A549 (cell line): ENCODE data around the gene TBC1D14. TPM values are rescaled to one million over a fixed set of nuclear protein-coding genes. Genes with fewer than 3 reads are reported as not detected.

Experiments
- ATAC-seq, 2 experiments: fragments of 200-7000 bp in 1 of 2; fragments of >200 bp in 1 of 2; cut with Nextera tagmentation in 1 of 2; cut with Tn5 transposase in 1 of 2; 3 replicates each; pipeline versions ENCODE4 v1.8.0 to v1.9.1; 2018 to 2020; ENCODE audit warnings: mild to moderate bottlenecking in 1 of 2, moderate library complexity in 1 of 2
- CTCF ChIA-PET: fragments of 300-600 bp; sonication (Branson Sonifier 250); formaldehyde crosslinking; extraction: SDS; loops from one replicate; lab custom pipeline; 2021; ENCODE audit warnings: antibody characterized with exemption, inconsistent platforms; lab: Yijun Ruan, JAX
- POLR2A ChIA-PET: fragments of 350-600 bp; formaldehyde crosslinking; extraction: SDS; loops from one replicate; lab custom pipeline; 2021; ENCODE audit warnings: antibody characterized with exemption, inconsistent platforms; lab: Yijun Ruan, JAX
- DNase-seq, 2 experiments: peaks; one replicate each; pipeline versions ENCODE4 v3.0.0 to v3.0.0-alpha.2; 2011 to 2016; ENCODE audit warnings: low read depth in 1 of 2, low spot score in 1 of 2
- FAIRE-seq: peaks from 2 replicates; lab custom pipeline; 2011; peaks lifted over from hg19 to GRCh38; lab: Jason Lieb, UNC
- H3K27ac ChIP-seq, 2 experiments: fragments of >200 bp; sonication (Bioruptor Twin); formaldehyde crosslinking; 3 replicates each; pipeline ENCODE4 v1.5.1; 2016 to 2017
- H3K4me1 ChIP-seq: fragments of >200 bp; sonication (Bioruptor Twin); formaldehyde crosslinking; 3 replicates; pipeline ENCODE4 v1.6.1; 2016
- H3K4me2 ChIP-seq: fragments of >200 bp; sonication (Bioruptor Twin); formaldehyde crosslinking; 3 replicates; pipeline ENCODE4 v1.6.1; 2016
- H3K4me3 ChIP-seq: fragments of >200 bp; sonication (Bioruptor Twin); formaldehyde crosslinking; 3 replicates; pipeline ENCODE4 v1.5.1; 2016
- H3K9me3 ChIP-seq: fragments of >200 bp; sonication (Bioruptor Twin); formaldehyde crosslinking; 3 replicates; pipeline ENCODE4 v1.6.1; 2016
- BHLHE40 ChIP-seq: IDR thresholded peaks from 2 replicates; pipeline ENCODE4 v1.6.1; 2012; ENCODE audit warnings: low read depth, low read length, inconsistent platforms
- CBX2 ChIP-seq: fragments of 200-600 bp; sonication (generic); IDR thresholded peaks from 2 replicates; pipeline ENCODE4 v1.6.1; 2016; ENCODE audit warnings: low read depth, mild to moderate bottlenecking, borderline replicate concordance
- CHD2 ChIP-seq: fragments of 150-350 bp; IDR thresholded peaks from 2 replicates; pipeline ENCODE4 v1.6.1; 2014; ENCODE audit warnings: low read length; ENCODE audit not compliant: partially characterized antibody
- ESRRA ChIP-seq: fragments of 150-350 bp; IDR thresholded peaks from 2 replicates; pipeline ENCODE4 v1.6.1; 2014; ENCODE audit warnings: mild to moderate bottlenecking, low read length, borderline replicate concordance
- FOSL2 ChIP-seq, 2 experiments: fragments of 450-650 bp in 1 of 2; fragments of >200 bp in 1 of 2; sonication (Bioruptor Twin) in 1 of 2; formaldehyde crosslinking; IDR thresholded peaks; 2 replicates each; pipeline versions ENCODE4 v1.5.0 to v1.6.1; 2016 to 2020; ENCODE audit warnings: mild to moderate bottlenecking in 1 of 2, moderate library complexity in 1 of 2
- GATA3 ChIP-seq: IDR thresholded peaks from 2 replicates; pipeline ENCODE4 v1.6.1; 2012; ENCODE audit warnings: borderline replicate concordance
- HOXA7 ChIP-seq: fragments of 250-450 bp; sonication (Bioruptor Pico); IDR thresholded peaks from 2 replicates; pipeline ENCODE4 v1.5.0; 2020; ENCODE audit warnings: mild to moderate bottlenecking, moderate library complexity
- HOXB5 ChIP-seq: fragments of 250-450 bp; sonication (Bioruptor Pico); IDR thresholded peaks from 2 replicates; pipeline ENCODE4 v1.5.0; 2020; ENCODE audit warnings: mild to moderate bottlenecking, moderate library complexity
- JUNB ChIP-seq: fragments of >200 bp; sonication (Bioruptor Twin); formaldehyde crosslinking; IDR thresholded peaks from 2 replicates; pipeline ENCODE4 v1.6.1; 2016
- KDM5A ChIP-seq: fragments of 200-600 bp; sonication (generic); IDR thresholded peaks from 2 replicates; pipeline ENCODE4 v1.6.1; 2016; ENCODE audit warnings: antibody characterized with exemption, mild to moderate bottlenecking
- POLR2AphosphoS2 ChIP-seq: conservative IDR thresholded peaks from 2 replicates; pipeline ENCODE4 v1.6.1; 2012; ENCODE audit warnings: low read length, improper control_type of control experiment, inconsistent platforms
- SMC3 ChIP-seq: fragments of >200 bp; sonication (Bioruptor Twin); formaldehyde crosslinking; IDR thresholded peaks from 3 replicates; pipeline ENCODE4 v1.6.1; 2018; ENCODE audit warnings: inconsistent platforms
- SREBF2 ChIP-seq: fragments of 450-650 bp; IDR thresholded peaks from 2 replicates; pipeline ENCODE4 v1.6.1; 2014; ENCODE audit warnings: mild to moderate bottlenecking, moderate library complexity
- ZC3H11A ChIP-seq: fragments of 450-650 bp; IDR thresholded peaks from 2 replicates; pipeline ENCODE4 v1.6.1; 2014; ENCODE audit warnings: antibody characterized with exemption, mild to moderate bottlenecking
- ZFP36 ChIP-seq: fragments of 450-650 bp; IDR thresholded peaks from 2 replicates; pipeline ENCODE4 v1.6.1; 2014; ENCODE audit warnings: borderline replicate concordance; ENCODE audit not compliant: partially characterized antibody
- ZNF302 ChIP-seq: fragments of 250-450 bp; sonication (Bioruptor Pico); IDR thresholded peaks from 2 replicates; pipeline ENCODE4 v1.9.0; 2021; ENCODE audit warnings: inconsistent platforms, mild to moderate bottlenecking, moderate library complexity
- ZSCAN20 ChIP-seq: fragments of 250-450 bp; sonication (Bioruptor Pico); IDR thresholded peaks from 2 replicates; pipeline ENCODE4 v1.8.0; 2022; ENCODE audit warnings: mild to moderate bottlenecking, moderate library complexity
- WGBS: methylation state at CpG from one replicate; pipeline ENCODE4 v1.1.6; 2017; ENCODE audit errors: missing lambda C conversion rate; 5-methylcytosine and 5-hydroxymethylcytosine counted together
- polyA plus RNA-seq, 4 experiments: library from polyadenylated mRNA; depleted of rRNA in 3 of 4; stranded (reverse); fragments of >200 nt; fragmentation: RNase III in 1 of 4; extraction: RNeasy Plus Mini Kit Qiagen cat#74134 plus additional on column Dnase treatment in 1 of 4; gene quantifications; 2 replicates in 3 of 4; 3 replicates in 1 of 4; pipeline ENCODE4 v1.2.3, GENCODE V29; 2011 to 2017
- TF ChIP-seq, protein P1 (sequence below): fragments of >200 bp; sonication (Bioruptor Twin); formaldehyde crosslinking; IDR thresholded peaks from 3 replicates; pipeline ENCODE4 v1.5.1; 2016
- TF ChIP-seq, protein P2 (sequence below): fragments of >200 bp; sonication (Bioruptor Twin); formaldehyde crosslinking; IDR thresholded peaks from 3 replicates; pipeline ENCODE4 v1.6.1; 2016
- TF ChIP-seq, protein P3 (sequence below): fragments of 200-600 bp; sonication (generic); IDR thresholded peaks from 2 replicates; pipeline ENCODE4 v1.6.1; 2016; ENCODE audit warnings: antibody characterized with exemption, mild to moderate bottlenecking, moderate library complexity
- TF ChIP-seq, protein P4 (sequence below): fragments of >200 bp; sonication (Bioruptor Twin); formaldehyde crosslinking; IDR thresholded peaks from 2 replicates; pipeline ENCODE4 v1.6.1; 2016

Gene TBC1D14
- polyA plus RNA-seq, 2 of the 4 experiments (the other 2 are of a cell fraction) = 30.2 to 39.0 TPM

DNA sequence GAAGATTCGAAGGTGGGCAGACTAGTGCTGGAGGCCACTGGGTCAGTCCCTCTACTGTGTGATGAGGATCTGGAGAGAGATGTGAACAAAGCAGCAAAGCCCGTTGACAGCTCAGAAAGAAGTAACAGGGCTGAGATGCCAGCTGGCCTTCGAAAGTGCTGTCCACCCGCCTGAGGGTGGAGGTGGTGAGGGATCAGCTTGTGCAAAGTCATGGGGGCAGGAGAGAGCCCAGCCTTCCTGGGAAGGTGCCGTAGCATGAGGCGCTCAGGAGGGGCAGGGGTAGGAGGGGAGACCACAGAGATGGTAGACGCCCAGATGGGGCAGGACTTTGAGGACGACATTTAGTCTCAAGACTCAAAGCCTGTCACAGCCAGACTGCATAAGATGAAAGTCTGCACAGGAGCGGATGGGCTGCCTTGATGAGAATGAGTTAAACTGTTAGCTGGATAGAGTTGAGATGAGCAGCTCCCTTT is 19.7 kb downstream of the TBC1D14 start:
- TF ChIP-seq SREBF2 (no peak), CBX2 (no peak)
- no peaks in the 10 kb centered on the region for H3K4me1 ChIP-seq
- no peak overlapping the region for H3K4me3 ChIP-seq
- no peak overlapping the region for H3K4me2 ChIP-seq
- DNase-seq (no peak), FAIRE-seq (no peak), ATAC-seq (no peak)
- ChIA-PET CTCF (interaction anchor here (0.7 to 1.2 kb wide), 3 partner anchors 16 to 141 kb away, joined by 3 to 4 read pairs (median 4); no protein-coding TSS in a partner anchor), POLR2A (no interaction called here)
- WGBS = 91% methylated on average over 8 of the region's 9 CpGs
- no peaks in the 10 kb centered on the region for H3K9me3 ChIP-seq
- no peak overlapping the region for H3K27ac ChIP-seq

DNA sequence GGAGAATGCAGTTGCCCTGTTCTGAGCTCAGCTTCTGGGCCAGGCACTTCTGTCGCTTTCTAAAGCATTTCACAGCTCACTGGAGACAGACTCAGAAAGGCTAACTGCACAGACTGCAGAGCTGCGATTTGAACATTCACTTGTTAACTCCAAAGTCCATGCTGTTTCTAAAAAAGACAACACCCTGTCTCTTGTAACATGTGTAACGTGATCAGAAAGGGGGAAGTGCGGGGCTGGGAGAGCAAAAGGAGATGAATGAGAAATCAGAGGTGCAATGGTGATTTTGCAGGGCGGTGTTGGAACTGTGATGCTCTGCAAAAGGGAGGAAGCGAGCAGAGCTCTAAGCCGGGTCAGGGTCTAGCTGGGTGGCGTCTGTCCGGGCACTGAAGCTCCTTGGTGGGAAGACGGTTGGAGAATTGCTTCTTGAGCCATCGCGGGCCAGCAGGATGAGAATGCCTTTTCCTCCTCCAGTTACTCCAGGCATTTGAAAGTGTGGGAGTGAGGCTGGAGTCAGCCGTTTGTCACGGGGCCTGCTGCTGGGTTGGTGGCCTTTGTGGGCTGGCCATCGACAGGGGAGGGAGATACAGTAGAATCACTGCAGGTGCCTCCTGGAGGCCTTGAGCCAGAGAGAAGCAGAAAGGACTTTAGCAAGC is 20.3 kb downstream of the TBC1D14 start:
- no peaks in the 10 kb centered on the region for H3K4me1 ChIP-seq
- no peak overlapping the region for H3K4me2 ChIP-seq
- CTCF ChIA-PET = interaction anchor here (0.7 to 1.2 kb wide), 3 partner anchors 15 to 227 kb away, joined by 3 to 4 read pairs (median 3); no protein-coding TSS in a partner anchor
- POLR2A ChIA-PET = no interaction called here
- no peaks in the 10 kb centered on the region for H3K9me3 ChIP-seq
- no peak for ATAC-seq
- no peak for FAIRE-seq
- no peak overlapping the region for H3K27ac ChIP-seq
- TF ChIP-seq SMC3 = no peak
- no peak for TF ChIP-seq FOSL2 (IDR thresholded peaks at IDR 0.05)
- no peak for TF ChIP-seq FOSL2 (CRISPR knock-in tag; IDR thresholded peaks at IDR 0.05)
- TF ChIP-seq, protein P1, sequence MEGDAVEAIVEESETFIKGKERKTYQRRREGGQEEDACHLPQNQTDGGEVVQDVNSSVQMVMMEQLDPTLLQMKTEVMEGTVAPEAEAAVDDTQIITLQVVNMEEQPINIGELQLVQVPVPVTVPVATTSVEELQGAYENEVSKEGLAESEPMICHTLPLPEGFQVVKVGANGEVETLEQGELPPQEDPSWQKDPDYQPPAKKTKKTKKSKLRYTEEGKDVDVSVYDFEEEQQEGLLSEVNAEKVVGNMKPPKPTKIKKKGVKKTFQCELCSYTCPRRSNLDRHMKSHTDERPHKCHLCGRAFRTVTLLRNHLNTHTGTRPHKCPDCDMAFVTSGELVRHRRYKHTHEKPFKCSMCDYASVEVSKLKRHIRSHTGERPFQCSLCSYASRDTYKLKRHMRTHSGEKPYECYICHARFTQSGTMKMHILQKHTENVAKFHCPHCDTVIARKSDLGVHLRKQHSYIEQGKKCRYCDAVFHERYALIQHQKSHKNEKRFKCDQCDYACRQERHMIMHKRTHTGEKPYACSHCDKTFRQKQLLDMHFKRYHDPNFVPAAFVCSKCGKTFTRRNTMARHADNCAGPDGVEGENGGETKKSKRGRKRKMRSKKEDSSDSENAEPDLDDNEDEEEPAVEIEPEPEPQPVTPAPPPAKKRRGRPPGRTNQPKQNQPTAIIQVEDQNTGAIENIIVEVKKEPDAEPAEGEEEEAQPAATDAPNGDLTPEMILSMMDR = no peak
- TF ChIP-seq, protein P2, sequence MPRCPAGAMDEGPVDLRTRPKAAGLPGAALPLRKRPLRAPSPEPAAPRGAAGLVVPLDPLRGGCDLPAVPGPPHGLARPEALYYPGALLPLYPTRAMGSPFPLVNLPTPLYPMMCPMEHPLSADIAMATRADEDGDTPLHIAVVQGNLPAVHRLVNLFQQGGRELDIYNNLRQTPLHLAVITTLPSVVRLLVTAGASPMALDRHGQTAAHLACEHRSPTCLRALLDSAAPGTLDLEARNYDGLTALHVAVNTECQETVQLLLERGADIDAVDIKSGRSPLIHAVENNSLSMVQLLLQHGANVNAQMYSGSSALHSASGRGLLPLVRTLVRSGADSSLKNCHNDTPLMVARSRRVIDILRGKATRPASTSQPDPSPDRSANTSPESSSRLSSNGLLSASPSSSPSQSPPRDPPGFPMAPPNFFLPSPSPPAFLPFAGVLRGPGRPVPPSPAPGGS = no peak
- no peak for TF ChIP-seq KDM5A
- TF ChIP-seq, protein P3, sequence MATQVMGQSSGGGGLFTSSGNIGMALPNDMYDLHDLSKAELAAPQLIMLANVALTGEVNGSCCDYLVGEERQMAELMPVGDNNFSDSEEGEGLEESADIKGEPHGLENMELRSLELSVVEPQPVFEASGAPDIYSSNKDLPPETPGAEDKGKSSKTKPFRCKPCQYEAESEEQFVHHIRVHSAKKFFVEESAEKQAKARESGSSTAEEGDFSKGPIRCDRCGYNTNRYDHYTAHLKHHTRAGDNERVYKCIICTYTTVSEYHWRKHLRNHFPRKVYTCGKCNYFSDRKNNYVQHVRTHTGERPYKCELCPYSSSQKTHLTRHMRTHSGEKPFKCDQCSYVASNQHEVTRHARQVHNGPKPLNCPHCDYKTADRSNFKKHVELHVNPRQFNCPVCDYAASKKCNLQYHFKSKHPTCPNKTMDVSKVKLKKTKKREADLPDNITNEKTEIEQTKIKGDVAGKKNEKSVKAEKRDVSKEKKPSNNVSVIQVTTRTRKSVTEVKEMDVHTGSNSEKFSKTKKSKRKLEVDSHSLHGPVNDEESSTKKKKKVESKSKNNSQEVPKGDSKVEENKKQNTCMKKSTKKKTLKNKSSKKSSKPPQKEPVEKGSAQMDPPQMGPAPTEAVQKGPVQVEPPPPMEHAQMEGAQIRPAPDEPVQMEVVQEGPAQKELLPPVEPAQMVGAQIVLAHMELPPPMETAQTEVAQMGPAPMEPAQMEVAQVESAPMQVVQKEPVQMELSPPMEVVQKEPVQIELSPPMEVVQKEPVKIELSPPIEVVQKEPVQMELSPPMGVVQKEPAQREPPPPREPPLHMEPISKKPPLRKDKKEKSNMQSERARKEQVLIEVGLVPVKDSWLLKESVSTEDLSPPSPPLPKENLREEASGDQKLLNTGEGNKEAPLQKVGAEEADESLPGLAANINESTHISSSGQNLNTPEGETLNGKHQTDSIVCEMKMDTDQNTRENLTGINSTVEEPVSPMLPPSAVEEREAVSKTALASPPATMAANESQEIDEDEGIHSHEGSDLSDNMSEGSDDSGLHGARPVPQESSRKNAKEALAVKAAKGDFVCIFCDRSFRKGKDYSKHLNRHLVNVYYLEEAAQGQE = no peak
- TF ChIP-seq, all 56 proteins: peak for 0
- 85% methylated on average over 12 of the region's 15 CpGs for WGBS
- H3K4me3 ChIP-seq = no peak overlapping the region
- DNase-seq = no peak

DNA sequence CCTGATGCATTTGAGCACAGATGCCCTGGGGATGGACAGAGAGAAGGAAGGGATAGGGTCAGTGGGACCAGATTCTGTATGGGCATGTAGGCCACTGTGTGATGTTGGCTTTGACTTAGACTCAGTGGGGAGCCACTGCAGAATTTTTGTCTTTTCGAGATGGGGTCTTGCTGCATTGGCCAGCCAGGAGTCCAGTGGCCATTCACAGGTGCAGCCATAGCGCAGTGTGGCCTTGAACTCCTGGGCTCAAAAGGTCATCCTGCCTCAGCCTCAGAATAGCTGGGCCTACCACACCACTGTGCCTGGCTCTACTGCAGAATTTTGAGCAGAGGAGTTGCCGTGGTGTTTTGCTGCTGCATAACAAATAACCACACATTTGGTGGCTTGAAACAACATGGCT is 22.8 kb downstream of the TBC1D14 start:
- CTCF ChIA-PET = interaction anchor here (0.9 to 1.9 kb wide), 2 partner anchors 42 to 212 kb away, joined by 3 to 5 read pairs; no protein-coding TSS in a partner anchor
- Histone ChIP-seq H3K9me3 (no peaks in the 10 kb centered on the region), H3K4me2 (no peak overlapping the region), H3K27ac (no peak overlapping the region), H3K4me3 (no peak overlapping the region), H3K4me1 (no peaks in the 10 kb centered on the region)
- no peak for ATAC-seq
- POLR2A ChIA-PET = interaction anchor here (0.7 kb wide), 1 partner anchor 28 kb away, joined by 4 read pairs; no protein-coding TSS in a partner anchor
- no peak for TF ChIP-seq ZFP36
- WGBS = 85% methylated on average over 3 of the region's 3 CpGs
- FAIRE-seq = no peak
- no peak for DNase-seq

DNA sequence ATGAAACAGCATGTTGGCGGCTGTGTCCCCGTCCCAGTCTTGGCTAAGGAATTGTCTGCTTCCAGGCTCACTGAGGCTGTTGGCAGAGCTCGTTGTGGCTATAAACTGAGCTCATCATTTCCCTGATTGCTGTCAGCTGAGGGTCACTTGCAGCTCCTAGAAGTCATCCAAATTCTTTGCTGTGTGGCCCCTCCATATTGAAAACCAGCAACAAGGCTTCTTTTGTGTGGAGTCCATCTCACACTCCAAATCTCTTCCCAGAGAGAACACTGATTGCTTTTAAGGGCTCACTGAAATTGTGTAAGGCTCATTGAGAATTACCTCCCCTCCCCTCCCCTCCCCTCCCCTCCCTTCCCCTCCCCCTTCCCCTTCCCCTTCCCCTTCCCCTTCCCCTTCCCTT is 23.3 kb downstream of the TBC1D14 start:
- Histone ChIP-seq H3K4me2 (no peak overlapping the region), H3K27ac (no peak overlapping the region), H3K4me1 (no peaks in the 10 kb centered on the region), H3K4me3 (no peak overlapping the region), H3K9me3 (no peaks in the 10 kb centered on the region)
- CTCF ChIA-PET = interaction anchor here (0.9 to 1.9 kb wide), 2 partner anchors 41 to 212 kb away, joined by 3 to 5 read pairs; no protein-coding TSS in a partner anchor
- no peak for FAIRE-seq
- ATAC-seq = no peak
- DNase-seq = no peak
- 100% methylated on average over 3 of the region's 3 CpGs for WGBS
- POLR2A ChIA-PET = interaction anchor here (0.7 kb wide), 1 partner anchor 28 kb away, joined by 4 read pairs; no protein-coding TSS in a partner anchor
- no peak for TF ChIP-seq HOXA7
- TF ChIP-seq ZC3H11A = no peak
- TF ChIP-seq JUNB = no peak
- no peak for TF ChIP-seq BHLHE40
- TF ChIP-seq CHD2 = no peak
- TF ChIP-seq POLR2AphosphoS2 = no peak
- no peak for TF ChIP-seq HOXB5
- no peak for TF ChIP-seq ESRRA
- TF ChIP-seq ZSCAN20 = no peak
- TF ChIP-seq, protein P4, sequence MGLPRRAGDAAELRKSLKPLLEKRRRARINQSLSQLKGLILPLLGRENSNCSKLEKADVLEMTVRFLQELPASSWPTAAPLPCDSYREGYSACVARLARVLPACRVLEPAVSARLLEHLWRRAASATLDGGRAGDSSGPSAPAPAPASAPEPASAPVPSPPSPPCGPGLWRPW = no peak
- no peak for TF ChIP-seq ZNF302
- no peak for TF ChIP-seq GATA3
